HepG2 (cell line): ENCODE results near the gene STX7.

Source experiments
- KDM2A ChIP-seq: sonication (generic); formaldehyde crosslinking; IDR thresholded peaks from 2 replicates; pipeline ENCODE4 v1.4.0; 2020; ENCODE audit warnings: low read depth, missing genetic modification reagents, borderline replicate concordance
- TCF12 ChIP-seq, 2 experiments: fragments of 450-650 bp in 1 of 2; sonication (generic) in 1 of 2; formaldehyde crosslinking in 1 of 2; IDR thresholded peaks; 2 replicates each; pipeline versions ENCODE4 v1.6.1 to v1.8.0; 2017 to 2022; ENCODE audit warnings: antibody characterized with exemption in 1 of 2, mild to moderate bottlenecking in 1 of 2, missing genetic modification reagents in 1 of 2, moderate library complexity in 1 of 2

DNA sequence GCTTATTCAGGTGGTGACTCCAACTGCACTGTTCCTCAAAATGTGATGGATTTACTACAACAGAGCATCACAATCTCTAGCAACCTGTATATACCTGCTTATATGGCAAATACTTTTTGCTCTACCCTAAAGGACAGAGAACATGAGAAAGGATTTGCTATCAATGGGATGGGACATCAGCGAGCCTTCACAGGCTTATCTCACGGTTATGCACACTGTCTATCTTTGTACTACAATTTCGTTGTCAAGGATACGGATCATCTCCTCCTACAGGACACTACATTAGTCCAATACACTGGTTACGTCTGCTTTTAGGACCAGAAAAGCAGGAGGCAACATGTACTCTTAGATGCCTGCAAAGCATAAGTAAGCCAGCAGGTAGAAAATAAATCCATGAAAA is 34.2 kb downstream of the STX7 start:
- TF ChIP-seq TCF12 (IDR thresholded peaks at IDR 0.05) (no peak), TCF12 (CRISPR knock-in tag; IDR thresholded peaks at IDR 0.05) (no peak), KDM2A (CRISPR knock-in tag) (no peak)
